BLaER1 treated with 17β-estradiol and CSF1 and Interleukin-3, amounts not matched to agents 10 nM and 100 nM (cell line): Measurements from ENCODE around the gene BBS2.

Source experiments
- H3K27ac ChIP-seq, 11 experiments: shearing (Covaris generic); formaldehyde crosslinking; 2 replicates each; pipeline ENCODE4 v1.8.1; 2022
- H3K27me3 ChIP-seq, 11 experiments: shearing (Covaris generic); formaldehyde crosslinking; 2 replicates each; pipeline ENCODE4 v1.8.1; 2022
- H3K36me3 ChIP-seq, 11 experiments: shearing (Covaris generic); formaldehyde crosslinking; 2 replicates each; pipeline ENCODE4 v1.8.1; 2022
- H3K4me1 ChIP-seq, 10 experiments: shearing (Covaris generic); formaldehyde crosslinking; 2 replicates each; pipeline ENCODE4 v1.8.1; 2022
- H3K4me2 ChIP-seq, 11 experiments: shearing (Covaris generic); formaldehyde crosslinking; 2 replicates each; pipeline ENCODE4 v1.8.1; 2022
- H3K4me3 ChIP-seq, 10 experiments: shearing (Covaris generic); formaldehyde crosslinking; 2 replicates each; pipeline ENCODE4 v1.8.1; 2022
- H3K9ac ChIP-seq, 11 experiments: shearing (Covaris generic); formaldehyde crosslinking; 2 replicates each; pipeline ENCODE4 v1.8.1; 2022
- H3K9me3 ChIP-seq, 11 experiments: shearing (Covaris generic); formaldehyde crosslinking; replicated peaks in 1 of 11; 2 replicates each; pipeline ENCODE4 v1.8.1; 2022
- H4K20me1 ChIP-seq, 11 experiments: shearing (Covaris generic); formaldehyde crosslinking; 2 replicates each; pipeline ENCODE4 v1.8.1; 2022
- Cebpa-rat ChIP-seq, 11 experiments: shearing (Covaris generic); IDR thresholded peaks; 2 replicates each; pipeline ENCODE4 v1.8.1; 2022

Gene BBS2

DNA sequence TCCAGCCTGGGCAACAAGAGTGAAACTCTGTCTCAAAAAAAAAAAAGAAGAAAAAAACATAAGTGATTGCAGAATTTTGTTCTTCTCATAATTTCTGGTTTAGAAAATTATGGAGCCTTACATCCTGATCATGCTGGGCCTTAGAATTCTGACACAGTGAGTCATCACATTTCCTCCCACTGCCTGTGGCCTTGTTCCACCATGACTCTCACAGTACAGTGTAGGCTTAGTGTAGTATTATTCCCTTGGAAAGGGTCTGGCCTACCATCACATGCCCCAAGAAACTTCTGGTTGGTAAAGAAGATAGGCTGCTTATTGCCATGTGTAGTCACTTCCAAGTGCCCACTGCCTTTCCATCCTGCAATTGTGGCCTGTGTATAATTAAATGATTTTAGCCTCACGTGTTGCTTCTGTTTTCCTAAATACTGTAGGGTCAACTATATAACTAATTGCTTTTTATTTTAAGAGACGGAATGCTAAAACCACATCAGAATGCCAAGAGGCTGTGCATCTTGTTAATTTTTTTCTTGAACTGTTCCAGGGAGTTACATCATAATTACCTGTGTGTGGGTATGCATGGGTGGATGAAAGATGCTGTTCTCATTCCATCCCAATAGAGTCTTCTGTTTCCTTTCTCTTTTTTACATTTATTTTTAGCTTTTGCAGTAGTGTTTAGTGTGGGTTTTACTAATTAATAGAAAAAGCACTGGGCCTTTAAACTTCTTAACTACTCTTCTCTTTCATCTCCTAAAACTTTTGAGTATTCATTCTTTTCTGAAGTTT is 42.5 kb downstream of the BBS2 start:
- Histone ChIP-seq H3K4me1 (peaks cover 0 to 12% (median 8%) of the 10 kb centered on the region in 10 experiments; a peak in 10 of 20 replicates), H3K9me3 (no peaks in the 10 kb centered on the region), H4K20me1 (peaks cover 0 to 5% (median 0%) of the 10 kb centered on the region in 11 experiments; a peak in 2 of 22 replicates), H3K27ac (peak overlapping the region in 2 of 11 experiments; percentile 18 to 24; a peak in 3 of 22 replicates), H3K4me2 (peak overlapping the region in 4 of 11 experiments; percentile 9 to 50 (median 36); a peak in 6 of 22 replicates), H3K36me3 (peaks cover 75 to 99% (median 84%) of the 10 kb centered on the region in 11 experiments), H3K9ac (no peak overlapping the region), H3K27me3 (no peaks in the 10 kb centered on the region), H3K4me3 (no peak overlapping the region)
- no peak for TF ChIP-seq Cebpa-rat (IDR thresholded peaks at IDR 0.05)

DNA sequence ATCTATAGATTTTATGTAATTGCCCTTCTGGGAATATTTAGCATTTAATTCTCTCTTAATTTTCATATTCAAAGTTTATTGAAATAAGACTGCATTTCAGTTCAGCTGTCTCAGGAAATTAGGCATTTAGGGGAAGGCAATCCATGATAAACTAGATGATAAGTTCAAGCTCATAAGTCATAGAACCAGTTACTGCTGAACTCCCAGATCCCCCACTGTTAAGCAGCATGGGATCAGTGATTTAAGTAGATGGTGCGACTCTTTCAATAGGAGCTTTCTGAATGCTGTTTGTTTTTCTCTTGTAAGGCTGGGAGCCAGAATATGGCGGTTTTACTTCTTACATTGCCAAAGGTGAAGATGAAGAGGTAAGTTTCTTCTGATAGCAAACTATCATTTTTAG is 44.6 kb downstream of the BBS2 start:
- Histone ChIP-seq H4K20me1 (peaks cover 0 to 8% (median 0%) of the 10 kb centered on the region in 11 experiments; a peak in 2 of 22 replicates), H3K4me1 (peaks cover 0 to 12% (median 8%) of the 10 kb centered on the region in 10 experiments; a peak in 10 of 20 replicates), H3K4me3 (no peak overlapping the region), H3K27me3 (no peaks in the 10 kb centered on the region), H3K27ac (no peak overlapping the region), H3K9ac (no peak overlapping the region), H3K9me3 (no peaks in the 10 kb centered on the region), H3K36me3 (peaks cover 96 to 100% (median 98%) of the 10 kb centered on the region in 11 experiments), H3K4me2 (no peak overlapping the region)
- no peak for TF ChIP-seq Cebpa-rat (IDR thresholded peaks at IDR 0.05)

DNA sequence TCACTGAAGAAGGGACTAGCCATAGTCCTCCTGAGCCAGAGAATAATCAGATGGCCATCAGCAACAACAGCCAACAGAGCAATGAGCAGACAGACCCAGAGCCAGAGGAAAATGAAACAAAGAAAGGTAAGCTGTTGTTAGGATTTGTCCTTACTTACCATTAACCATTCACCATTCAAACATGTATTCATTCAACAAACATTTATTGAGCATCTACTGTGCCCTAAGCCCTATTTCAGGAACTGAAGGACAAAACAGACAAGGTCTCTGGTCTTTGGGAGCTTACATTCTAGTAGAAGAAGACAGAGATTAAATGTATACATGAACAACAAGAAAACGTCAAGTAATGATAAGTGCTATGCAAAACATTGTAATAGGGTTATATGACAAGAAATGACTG is 49.2 kb downstream of the BBS2 start:
- no peaks in the 10 kb centered on the region for H3K27me3 ChIP-seq
- peaks cover 100% of the 10 kb centered on the region in 11 experiments for H3K36me3 ChIP-seq
- H3K4me3 ChIP-seq, result no peak overlapping the region
- no peaks in the 10 kb centered on the region for H3K4me1 ChIP-seq
- H3K4me2 ChIP-seq, result no peak overlapping the region
- H3K9me3 ChIP-seq, result no peaks in the 10 kb centered on the region
- no peak overlapping the region for H3K9ac ChIP-seq
- no peak overlapping the region for H3K27ac ChIP-seq
- TF ChIP-seq Cebpa-rat (IDR thresholded peaks at IDR 0.05), result no peak
- H4K20me1 ChIP-seq, result peaks cover 0 to 15% (median 0%) of the 10 kb centered on the region in 11 experiments; a peak in 2 of 22 replicates

GRCh38 chr16:56470232-56470631 is 49.6 kb downstream of the BBS2 start:
- Histone ChIP-seq H3K27ac (no peak overlapping the region), H3K27me3 (no peaks in the 10 kb centered on the region), H4K20me1 (peaks cover 0 to 15% (median 0%) of the 10 kb centered on the region in 11 experiments; a peak in 2 of 22 replicates), H3K9ac (no peak overlapping the region), H3K4me3 (no peak overlapping the region), H3K4me1 (no peaks in the 10 kb centered on the region), H3K36me3 (peaks cover 100% of the 10 kb centered on the region in 11 experiments), H3K4me2 (no peak overlapping the region), H3K9me3 (no peaks in the 10 kb centered on the region)
- TF ChIP-seq Cebpa-rat (IDR thresholded peaks at IDR 0.05), result no peak

DNA sequence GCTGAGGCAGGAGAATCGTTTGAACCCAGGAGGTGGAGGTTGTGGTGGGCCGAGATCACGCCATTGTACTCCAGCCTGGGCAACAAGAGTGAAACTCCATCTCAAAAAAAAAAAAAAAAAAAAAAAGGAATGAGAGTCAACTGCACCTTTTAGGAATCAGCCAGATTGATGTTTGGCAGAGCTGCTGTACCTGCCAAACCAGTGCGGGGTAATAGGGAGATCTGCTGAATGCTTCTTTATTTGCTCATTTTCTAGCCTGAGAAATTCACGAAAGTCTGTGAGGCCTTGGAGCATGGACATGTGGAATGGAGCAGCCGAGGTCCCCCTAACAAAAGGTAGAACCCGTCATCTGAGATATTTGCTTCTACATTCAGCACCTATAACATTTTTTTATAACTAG is 50.1 kb downstream of the BBS2 start:
- peaks cover 100% of the 10 kb centered on the region in 11 experiments for H3K36me3 ChIP-seq
- peaks cover 0 to 15% (median 0%) of the 10 kb centered on the region in 11 experiments; a peak in 2 of 22 replicates for H4K20me1 ChIP-seq
- TF ChIP-seq Cebpa-rat (IDR thresholded peaks at IDR 0.05), result no peak
- no peaks in the 10 kb centered on the region for H3K4me1 ChIP-seq
- no peak overlapping the region for H3K27ac ChIP-seq
- H3K9me3 ChIP-seq, result no peaks in the 10 kb centered on the region
- no peak overlapping the region for H3K9ac ChIP-seq
- no peak overlapping the region for H3K4me3 ChIP-seq
- no peak overlapping the region for H3K4me2 ChIP-seq
- H3K27me3 ChIP-seq, result no peaks in the 10 kb centered on the region

- no peaks in the 10 kb centered on the region for H3K9me3 ChIP-seq
- no peak overlapping the region for H3K4me3 ChIP-seq
- no peaks in the 10 kb centered on the region for H3K4me1 ChIP-seq
- H3K27me3 ChIP-seq, result no peaks in the 10 kb centered on the region
- H3K27ac ChIP-seq, result no peak overlapping the region
- H3K9ac ChIP-seq, result no peak overlapping the region
- TF ChIP-seq Cebpa-rat (IDR thresholded peaks at IDR 0.05), result no peak
- peaks cover 0 to 15% (median 0%) of the 10 kb centered on the region in 11 experiments; a peak in 2 of 22 replicates for H4K20me1 ChIP-seq
- peaks cover 100% of the 10 kb centered on the region in 11 experiments for H3K36me3 ChIP-seq
- H3K4me2 ChIP-seq, result no peak overlapping the region
Observed at GRCh38 chr16:56468800-56469199, 51.0 kb downstream of the BBS2 start.

DNA sequence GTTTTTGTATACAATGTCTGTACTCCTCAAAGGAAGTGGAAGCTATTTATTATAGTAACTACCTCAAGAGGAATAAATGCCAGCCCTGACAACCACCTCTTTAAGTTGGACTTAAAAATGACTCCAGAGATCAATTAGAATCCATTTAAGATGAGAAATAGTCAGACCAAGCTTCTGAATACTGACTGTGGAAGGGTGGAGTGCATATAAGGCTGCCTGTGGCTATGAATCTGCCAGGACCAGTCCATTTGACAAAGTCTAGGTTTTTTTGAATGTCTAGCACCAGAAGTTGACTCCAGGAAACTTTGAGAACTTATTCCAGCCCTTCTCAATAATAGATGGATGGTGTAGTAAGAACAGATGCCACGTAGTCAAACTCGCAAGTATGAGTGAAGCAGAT is 53.5 kb downstream of the BBS2 start:
- Histone ChIP-seq H3K27me3 (no peaks in the 10 kb centered on the region), H4K20me1 (peaks cover 0 to 13% (median 0%) of the 10 kb centered on the region in 11 experiments; a peak in 2 of 22 replicates), H3K4me3 (no peak overlapping the region), H3K36me3 (peaks cover 99 to 100% (median 100%) of the 10 kb centered on the region in 11 experiments), H3K27ac (no peak overlapping the region), H3K4me1 (no peaks in the 10 kb centered on the region), H3K4me2 (no peak overlapping the region), H3K9ac (no peak overlapping the region), H3K9me3 (no peaks in the 10 kb centered on the region)
- TF ChIP-seq Cebpa-rat (IDR thresholded peaks at IDR 0.05), result no peak

- H3K9ac ChIP-seq, result no peak overlapping the region
- H3K4me2 ChIP-seq, result no peak overlapping the region
- peaks cover 0 to 19% (median 0%) of the 10 kb centered on the region in 11 experiments; a peak in 1 of 22 replicates for H4K20me1 ChIP-seq
- H3K9me3 ChIP-seq, result no peaks in the 10 kb centered on the region
- no peaks in the 10 kb centered on the region for H3K4me1 ChIP-seq
- no peak for TF ChIP-seq Cebpa-rat (IDR thresholded peaks at IDR 0.05)
- peaks cover 95 to 100% (median 99%) of the 10 kb centered on the region in 11 experiments for H3K36me3 ChIP-seq
- no peak overlapping the region for H3K4me3 ChIP-seq
- H3K27me3 ChIP-seq, result no peaks in the 10 kb centered on the region
- no peak overlapping the region for H3K27ac ChIP-seq
Observed at GRCh38 chr16:56463153-56463552, 56.7 kb downstream of the BBS2 start.

GRCh38 chr16:56462064-56462796 is 57.6 kb downstream of the BBS2 start:
- Histone ChIP-seq H3K27ac (no peak overlapping the region), H3K9ac (no peak overlapping the region), H3K4me1 (no peaks in the 10 kb centered on the region), H3K9me3 (no peaks in the 10 kb centered on the region), H3K4me3 (no peak overlapping the region), H3K36me3 (peaks cover 95 to 100% (median 99%) of the 10 kb centered on the region in 11 experiments), H4K20me1 (peaks cover 0 to 21% (median 0%) of the 10 kb centered on the region in 11 experiments; a peak in 2 of 22 replicates), H3K4me2 (no peak overlapping the region), H3K27me3 (no peaks in the 10 kb centered on the region)
- no peak for TF ChIP-seq Cebpa-rat (IDR thresholded peaks at IDR 0.05)
